Bone marrow (tissue), 2 donors: ENCODE data around the gene AGXT.

Experiments used
- DNase-seq, 2 donors: peaks; one replicate each; lab custom pipeline; 2025; lab: John Stamatoyannopoulos, UW

Gene AGXT

DNA sequence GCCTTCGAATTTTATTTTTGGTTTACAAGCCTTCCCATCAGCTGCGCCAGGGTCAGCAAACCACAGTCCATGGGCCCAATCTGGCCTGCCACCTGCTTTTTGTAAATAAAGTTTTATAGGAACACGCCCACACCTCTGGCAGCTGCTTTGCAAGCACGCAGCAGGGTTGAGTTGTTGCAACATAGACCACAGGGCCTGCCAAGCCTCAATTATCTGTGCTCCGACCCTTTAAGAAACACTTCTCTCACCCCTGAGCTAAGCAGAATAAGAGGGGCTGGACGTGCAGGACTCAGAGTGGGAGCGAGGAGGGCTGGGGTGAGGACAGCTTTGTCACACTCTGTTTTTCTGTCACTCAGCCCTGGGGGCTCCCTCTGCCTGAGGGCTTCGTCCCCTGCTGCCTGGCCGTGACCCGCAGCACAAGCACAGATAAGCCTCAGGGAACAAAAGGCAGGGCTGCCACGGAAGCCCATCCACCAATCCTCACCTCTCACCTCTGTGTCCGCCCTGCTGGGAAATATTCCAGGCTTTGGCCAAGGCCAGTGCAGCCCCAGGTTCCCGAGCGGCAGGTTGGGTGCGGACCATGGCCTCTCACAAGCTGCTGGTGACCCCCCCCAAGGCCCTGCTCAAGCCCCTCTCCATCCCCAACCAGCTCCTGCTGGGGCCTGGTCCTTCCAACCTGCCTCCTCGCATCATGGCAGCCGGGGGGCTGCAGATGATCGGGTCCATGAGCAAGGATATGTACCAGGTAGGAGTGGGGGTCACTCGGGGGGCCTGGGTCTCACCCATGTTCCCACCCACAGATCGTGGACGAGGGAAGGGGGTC, at the start of gene AGXT:
AGXT (plus strand) TSS at position 539 of the 823 bp plus-strand sequence; CDS start at position 581, 42 bp downstream.
- no peak for DNase-seq

DNA sequence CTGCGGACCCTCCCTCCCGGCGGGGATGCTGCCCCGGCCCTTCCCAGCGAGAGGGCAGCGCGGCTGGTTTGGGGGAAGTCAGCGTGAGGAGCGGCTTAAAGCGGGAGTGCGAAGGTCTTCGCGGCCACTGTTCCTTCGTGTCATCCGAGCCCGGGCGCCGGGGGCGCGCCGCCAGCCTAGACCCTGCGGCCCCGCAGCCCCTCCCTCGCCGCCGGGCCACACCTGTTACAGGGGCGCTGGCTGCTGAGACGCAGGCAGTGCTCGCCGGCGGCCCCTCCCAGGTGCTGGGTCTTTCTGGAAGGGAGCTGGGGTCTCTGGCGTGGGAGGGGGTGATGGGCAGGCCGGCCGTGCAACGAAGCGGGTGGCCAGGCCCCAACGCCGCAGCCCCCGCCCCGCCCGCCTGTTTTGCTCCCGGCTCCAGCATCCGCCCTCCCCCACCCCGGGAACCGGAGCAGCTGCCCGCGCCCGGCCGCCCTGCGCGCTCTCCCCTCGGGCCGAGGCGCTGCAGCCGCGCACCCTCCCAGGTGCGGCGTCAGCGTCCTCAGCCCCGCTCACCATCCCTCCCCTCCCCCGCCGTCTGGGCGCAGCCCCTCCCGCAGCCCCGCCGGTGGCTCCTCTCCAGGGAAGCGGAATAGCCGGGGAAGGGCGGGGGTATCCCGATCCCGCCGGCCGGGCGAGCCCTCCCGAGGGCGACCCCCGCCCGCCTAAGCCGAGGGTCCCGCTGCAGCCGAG, 49.3 kb upstream of the AGXT start:
- no peak for DNase-seq

- no peak for DNase-seq
These were observed 48.6 kb upstream of the AGXT start, which contains the start of gene KIF1A for GRCh38 chr2:240819858-240820606. KIF1A (minus strand) TSS chr2:240820219; CDS start chr2:240797752, 22,467 bp downstream.

- no peak for DNase-seq
These were observed 47.8 kb upstream of the AGXT start for GRCh38 chr2:240820607-240821428.

- no peak for DNase-seq
These were observed 47.2 kb upstream of the AGXT start for GRCh38 chr2:240821429-240821778.

DNA sequence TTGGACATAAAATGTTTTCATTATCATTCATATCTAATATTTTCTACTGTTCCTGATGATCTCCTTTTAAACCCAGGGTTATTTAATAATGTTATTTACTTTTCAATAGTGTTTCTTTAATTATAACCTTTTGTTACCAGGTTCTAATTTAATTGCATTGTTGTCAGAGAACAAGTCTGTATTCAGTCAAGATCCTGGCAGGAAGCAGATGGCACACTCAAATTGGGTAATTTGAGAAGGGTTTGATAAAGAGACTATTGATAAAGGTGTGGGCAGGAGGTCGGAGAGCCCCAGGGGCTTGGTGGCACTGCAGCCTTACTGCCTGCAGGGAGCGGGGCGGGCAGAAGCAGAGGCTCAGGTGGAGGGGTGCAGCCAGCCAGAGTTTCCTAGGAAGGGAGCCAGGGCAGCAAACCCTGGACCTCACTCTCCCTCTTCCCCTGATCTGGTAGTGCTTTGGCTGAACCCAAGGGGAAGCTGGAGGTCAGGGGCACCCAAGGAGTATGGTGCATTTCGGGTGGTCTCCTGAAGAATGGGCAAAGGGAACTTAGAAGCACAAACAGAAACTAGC, 46.3 kb upstream of the AGXT start:
- DNase-seq = no peak

DNA sequence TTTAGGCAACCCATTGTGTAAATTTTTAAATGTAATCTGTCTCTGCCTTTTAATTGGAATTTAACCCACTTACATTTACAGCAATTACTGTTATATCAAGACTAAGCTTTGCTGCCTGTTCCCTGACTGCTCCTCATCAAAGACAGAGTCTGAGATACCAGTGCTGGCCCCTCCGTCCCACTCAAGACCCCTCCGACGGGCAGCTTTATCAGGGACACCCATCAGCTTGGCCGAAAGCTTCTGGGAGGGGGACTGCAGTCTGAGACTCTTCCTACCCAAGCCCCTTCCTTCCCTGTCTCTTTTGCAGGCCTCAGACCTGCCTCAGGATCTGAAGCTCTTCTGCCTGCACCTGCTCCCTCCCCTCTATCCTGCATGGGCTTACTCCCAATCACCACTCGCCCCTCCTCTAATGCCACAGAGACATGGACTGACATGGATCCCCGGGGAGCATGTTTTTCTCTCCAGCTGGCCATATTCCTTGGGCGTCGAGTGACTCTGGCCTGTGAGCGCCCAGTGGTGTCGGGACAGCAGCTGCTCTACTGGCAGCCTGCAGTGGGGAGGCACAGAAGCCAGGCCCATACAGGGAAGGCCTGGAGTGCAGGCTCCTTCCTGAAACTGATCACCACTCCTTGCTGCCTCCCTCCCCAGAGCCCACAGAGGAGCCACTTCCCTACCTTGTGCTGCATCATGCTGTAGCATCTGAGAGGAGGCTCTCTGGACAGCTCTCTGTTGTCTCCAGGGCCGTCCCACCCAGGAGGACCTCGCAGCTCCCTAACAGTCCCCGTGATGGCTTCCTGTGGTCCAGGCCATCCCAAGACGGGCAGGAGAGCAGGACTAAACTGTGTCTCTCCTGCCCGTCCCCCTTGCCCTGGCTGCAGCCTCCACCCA, 44.9 kb upstream of the AGXT start:
- DNase-seq = no peak

- DNase-seq = no peak
These were observed 43.1 kb upstream of the AGXT start for GRCh38 chr2:240825476-240825875.

- no peak for DNase-seq
These were observed 36.9 kb upstream of the AGXT start for GRCh38 chr2:240831594-240832204.

DNA sequence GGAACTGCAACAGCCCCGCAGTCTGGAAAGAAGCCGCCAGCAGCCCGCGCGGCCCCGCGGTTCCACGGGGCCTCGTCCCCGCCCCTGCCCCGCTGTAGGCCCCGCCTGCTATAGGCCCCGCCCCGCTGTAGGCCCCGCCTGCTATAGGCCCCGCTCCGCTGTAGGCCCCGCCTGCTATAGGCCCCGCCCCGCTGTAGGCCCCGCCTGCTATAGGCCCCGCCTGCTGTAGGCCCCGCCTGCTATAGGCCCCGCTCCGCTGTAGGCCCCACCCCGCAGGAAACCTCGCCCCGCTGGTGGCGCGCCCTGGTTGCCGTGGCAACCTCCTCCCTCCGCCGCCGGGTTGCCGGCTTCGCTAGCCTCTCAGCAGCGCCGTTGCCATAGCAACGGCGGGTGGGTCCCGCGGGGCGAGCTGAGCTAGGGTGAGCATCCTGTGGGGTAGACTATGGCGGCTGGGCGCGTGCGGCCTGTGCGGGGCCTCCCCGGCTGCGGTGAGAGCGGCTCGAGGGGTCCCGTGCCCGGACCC, 36.4 kb upstream of the AGXT start:
- DNase-seq = peak; percentile 9 to 65

DNA sequence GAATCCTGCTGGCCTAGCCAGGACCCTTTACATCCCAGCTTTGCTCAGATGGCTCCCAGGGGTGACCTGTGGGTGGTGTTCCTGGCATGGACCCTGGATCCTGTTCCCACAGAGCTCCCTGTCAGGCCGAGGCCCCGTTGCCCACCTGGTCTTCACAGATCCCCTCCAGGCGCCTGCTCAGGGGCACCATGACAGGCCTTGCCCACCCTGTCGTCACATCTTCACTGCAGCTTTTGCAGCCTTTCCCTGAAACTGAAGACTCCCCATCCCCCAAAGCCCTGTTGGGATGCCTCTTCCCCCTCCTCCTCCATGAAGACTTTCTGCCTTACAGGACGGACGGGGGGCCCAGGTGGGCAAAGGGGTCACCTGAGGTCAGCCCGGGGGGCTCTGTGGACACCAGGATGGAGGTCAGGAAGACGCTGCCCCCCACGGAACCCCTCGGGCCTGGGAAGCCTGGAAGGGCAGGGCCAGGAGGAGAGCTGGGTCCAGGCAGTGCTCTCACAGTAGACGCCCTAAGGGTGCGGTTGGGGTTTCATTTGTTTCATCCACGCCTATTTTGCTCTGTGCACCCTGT, 35.6 kb upstream of the AGXT start:
- no peak for DNase-seq

DNA sequence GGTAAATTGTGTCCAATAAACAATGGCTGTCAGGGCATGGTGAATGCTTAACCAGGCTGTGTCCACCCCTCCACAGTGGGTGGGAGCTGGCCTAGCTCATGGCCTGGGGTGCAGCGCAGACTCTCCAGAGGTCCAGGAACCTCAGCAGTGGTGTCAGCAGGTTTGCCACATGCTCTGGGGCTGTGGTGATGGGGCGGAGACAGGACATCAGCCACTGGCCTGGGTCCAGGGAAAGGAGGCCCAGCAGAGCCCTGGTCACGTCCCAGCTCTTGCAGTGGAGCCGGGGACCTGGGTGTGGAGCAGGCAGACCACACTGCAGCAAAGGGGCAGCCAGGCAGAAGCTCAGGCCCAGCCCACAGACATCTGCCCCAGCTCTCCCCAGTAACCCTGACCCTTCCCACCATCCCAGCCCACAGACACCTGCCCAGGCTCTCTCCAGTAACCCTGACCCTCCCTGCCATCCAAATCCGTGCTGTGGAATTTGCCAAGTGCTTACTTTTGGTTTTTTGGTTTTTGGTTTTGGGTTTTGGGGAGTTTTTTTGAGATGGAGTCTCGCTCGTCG, 34.8 kb upstream of the AGXT start:
- DNase-seq = no peak

DNA sequence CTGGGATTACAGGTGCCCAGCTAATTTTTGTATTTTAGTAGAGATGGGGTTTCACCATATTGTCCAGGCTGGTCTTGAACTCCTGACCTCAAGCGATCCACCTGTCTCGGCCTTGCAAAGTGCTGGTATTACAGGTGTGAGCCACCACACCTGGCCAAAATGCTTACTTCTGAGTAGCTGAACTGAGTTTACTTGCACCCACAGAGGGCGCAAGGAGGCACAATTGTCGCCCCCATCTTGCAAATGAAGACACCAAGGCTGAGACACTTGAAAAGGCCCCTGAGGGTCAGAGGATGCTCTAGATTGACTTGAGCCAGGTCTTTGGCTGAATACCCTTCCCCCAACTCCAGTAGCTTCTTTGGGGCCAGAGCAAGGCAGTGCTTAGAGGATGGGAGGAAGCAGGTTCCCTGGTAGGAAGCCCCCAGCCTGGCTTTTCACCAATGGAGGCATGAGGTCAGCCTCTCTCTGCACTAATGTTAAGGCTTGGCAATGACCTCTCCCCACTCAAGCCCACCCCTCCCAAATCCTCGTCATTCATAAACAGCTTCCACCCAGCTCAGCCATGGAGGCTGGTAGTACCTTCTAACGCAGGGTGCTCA, 34.1 kb upstream of the AGXT start:
- no peak for DNase-seq

GRCh38 chr2:240835528-240835927, 33.1 kb upstream of the AGXT start:
- no peak for DNase-seq

- DNase-seq = no peak
These were observed 31.7 kb upstream of the AGXT start for GRCh38 chr2:240836781-240837467.

- no peak for DNase-seq
These were observed 31.0 kb upstream of the AGXT start for GRCh38 chr2:240837621-240838020.

DNA sequence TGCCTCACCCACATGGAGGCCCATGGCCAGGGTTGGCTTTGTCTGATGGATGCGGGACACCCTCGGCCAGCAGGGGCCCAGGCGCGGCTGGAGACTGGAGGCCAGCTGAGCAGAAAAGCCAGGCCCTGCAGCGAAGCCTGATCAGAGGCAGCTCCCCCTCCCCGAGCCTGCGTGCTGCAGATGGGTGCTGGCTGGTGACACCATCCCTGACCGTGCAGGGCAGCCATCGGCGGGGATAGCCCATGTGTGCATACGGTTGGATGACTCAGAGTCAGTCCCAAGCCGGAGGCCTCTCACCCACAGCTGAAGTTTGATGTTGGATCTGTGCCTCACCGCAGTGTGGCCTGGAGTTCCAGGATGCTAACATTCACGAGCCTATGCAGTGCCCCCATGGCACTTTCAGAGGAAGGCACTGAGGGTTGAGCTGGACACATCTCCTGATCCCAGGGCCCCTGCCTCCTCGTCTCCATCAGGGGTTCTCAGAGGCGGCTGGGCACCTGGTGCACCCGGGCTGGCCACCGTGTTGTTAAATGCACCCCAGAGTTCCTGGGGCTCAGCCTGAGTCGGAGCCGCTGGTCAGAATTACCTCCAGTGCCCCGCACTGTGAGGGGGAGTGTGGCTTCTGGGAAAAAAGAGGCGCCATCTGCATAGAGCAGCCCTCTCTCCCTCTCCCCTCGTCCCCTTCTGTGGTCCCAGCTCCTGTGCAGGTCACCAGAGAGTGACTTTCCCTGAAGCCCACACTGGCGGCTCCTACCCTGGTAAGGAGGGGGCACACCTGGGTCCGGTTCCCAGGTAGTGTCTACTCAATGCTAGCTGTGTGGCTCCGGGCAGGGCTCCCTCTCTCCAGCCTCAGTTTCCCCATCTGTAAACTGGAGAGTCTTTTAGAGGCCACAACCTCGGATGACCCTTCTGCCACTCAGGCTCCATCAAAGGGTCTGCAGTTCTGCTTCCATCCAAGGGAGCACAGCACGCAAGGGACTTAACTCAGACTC, 29.2 kb upstream of the AGXT start:
- no peak for DNase-seq
